Transverse colon (tissue), 3 donors: ENCODE measurements around the gene B3GAT2.

Experiments
- EP300 ChIP-seq: sonication (generic); formaldehyde crosslinking; IDR thresholded peaks from one replicate; pipeline ENCODE4 v1.6.1; 2017; ENCODE audit warnings: antibody characterized with exemption, low read depth
- TF ChIP-seq, protein P1 (sequence below), 5 experiments: fragments of 200-600 bp in 3 of 5; fragments of 450-650 bp in 2 of 5; sonication (generic) in 3 of 5; IDR thresholded peaks; 1 replicate in 2 of 5; 2 replicates in 3 of 5; pipeline ENCODE4 v1.5.1; 2016 to 2017; ENCODE audit warnings: antibody characterized with exemption in 5 of 5, inconsistent platforms in 3 of 5, mild to moderate bottlenecking in 2 of 5, moderate library complexity in 1 of 5

DNA sequence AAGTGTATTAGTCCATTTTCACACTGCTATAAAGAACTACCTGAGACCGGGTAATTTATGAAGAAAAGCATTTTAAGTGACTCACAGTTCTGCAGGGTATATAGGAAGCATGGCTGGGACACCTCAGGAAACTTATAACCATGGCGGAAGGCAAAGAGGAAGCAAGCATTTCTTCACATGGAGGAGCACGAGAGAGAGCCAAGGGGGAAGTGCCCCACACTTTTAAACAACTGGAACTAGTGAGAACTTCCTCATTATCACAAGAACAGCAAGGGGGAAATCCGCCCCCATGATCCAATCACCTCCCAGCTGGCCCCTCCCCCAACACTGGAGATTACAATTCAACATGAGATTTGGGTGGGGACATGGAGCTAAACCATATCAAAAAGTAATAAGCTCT, 28.3 kb upstream of the B3GAT2 start:
- TF ChIP-seq EP300: no peak
- TF ChIP-seq, protein P1, sequence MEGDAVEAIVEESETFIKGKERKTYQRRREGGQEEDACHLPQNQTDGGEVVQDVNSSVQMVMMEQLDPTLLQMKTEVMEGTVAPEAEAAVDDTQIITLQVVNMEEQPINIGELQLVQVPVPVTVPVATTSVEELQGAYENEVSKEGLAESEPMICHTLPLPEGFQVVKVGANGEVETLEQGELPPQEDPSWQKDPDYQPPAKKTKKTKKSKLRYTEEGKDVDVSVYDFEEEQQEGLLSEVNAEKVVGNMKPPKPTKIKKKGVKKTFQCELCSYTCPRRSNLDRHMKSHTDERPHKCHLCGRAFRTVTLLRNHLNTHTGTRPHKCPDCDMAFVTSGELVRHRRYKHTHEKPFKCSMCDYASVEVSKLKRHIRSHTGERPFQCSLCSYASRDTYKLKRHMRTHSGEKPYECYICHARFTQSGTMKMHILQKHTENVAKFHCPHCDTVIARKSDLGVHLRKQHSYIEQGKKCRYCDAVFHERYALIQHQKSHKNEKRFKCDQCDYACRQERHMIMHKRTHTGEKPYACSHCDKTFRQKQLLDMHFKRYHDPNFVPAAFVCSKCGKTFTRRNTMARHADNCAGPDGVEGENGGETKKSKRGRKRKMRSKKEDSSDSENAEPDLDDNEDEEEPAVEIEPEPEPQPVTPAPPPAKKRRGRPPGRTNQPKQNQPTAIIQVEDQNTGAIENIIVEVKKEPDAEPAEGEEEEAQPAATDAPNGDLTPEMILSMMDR (IDR thresholded peaks at IDR 0.05): no peak
